SK-N-SH (cell line): ENCODE measurements around the gene RFXANK.

Experiments
- CTCF ChIP-seq: fragments of 200-600 bp; sonication (generic); IDR thresholded peaks from 2 replicates; pipeline ENCODE4 v1.6.1; 2017; ENCODE audit warnings: antibody characterized with exemption, mild to moderate bottlenecking, moderate library complexity
- JUND ChIP-seq: IDR thresholded peaks from 2 replicates; pipeline ENCODE4 v1.4.0; 2012
- NFIC ChIP-seq: IDR thresholded peaks from 2 replicates; pipeline ENCODE4 v1.4.0; 2012; ENCODE audit warnings: borderline replicate concordance
- SIN3A ChIP-seq: IDR thresholded peaks from 2 replicates; pipeline ENCODE4 v1.6.1; 2012; ENCODE audit warnings: low read depth, mild to moderate bottlenecking, low read length, moderate library complexity, borderline replicate concordance
- TAF1 ChIP-seq: IDR thresholded peaks from 2 replicates; pipeline ENCODE4 v1.6.1; 2012; ENCODE audit warnings: low read depth, mild to moderate bottlenecking, low read length, moderate library complexity, borderline replicate concordance

DNA sequence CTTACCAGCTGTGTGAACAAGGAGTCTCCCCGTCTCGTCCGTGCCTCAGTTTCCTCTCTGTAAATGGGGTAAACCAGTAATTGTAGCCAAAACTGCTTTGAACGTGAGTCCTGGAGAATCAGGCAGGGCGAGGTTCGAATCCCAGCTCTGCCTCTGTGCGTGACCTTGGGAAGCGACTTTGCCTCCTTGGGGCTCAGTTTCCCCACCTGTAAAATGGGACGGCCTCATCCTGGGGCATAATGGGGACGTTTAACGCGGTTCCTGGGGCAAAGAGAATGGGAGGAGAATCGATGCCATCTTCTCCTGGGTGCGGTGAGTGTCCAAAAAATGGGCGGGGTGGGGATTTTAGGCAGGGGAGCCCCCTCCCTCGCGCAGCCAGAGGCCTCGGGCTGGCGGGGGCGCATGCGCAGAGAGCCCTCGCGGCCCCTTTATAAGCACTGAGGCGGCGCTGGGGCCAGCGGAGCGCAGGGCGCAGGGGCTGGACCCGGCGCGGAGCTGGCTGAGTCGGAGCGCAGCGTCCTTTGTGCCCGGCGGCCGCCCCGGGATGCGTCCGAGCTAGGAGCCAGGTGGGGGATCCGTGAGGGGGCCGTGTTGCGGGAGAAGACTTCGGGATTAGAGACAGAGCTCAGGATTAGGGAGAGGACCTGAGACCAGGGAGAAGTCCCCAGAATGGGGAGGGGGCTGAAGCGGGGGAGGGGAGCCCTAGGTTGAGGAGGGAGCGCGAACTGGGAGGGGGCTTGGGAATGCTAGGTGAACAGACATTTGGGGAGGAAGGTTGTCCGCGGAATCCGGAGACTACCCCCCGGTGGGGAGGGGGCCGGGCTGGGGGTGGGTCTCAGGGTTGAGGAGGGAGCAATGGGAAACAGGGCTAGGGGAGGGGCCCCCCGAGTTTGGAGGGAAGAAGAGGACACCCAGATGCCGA lies 19.7 kb downstream of the RFXANK start, which contains the start of gene NCAN:
- TF ChIP-seq TAF1 = no peak
- no peak for TF ChIP-seq SIN3A
- no peak for TF ChIP-seq CTCF
- no peak for TF ChIP-seq JUND
- TF ChIP-seq NFIC = no peak
